Activated T-cell treated with anti-CD3 and anti-CD28 coated beads, Interleukin-2, amount 50 U/mL, for 24 hours (primary cell): ENCODE data around the gene SBK3.

Experiments used
- DNase-seq: peaks from one replicate; pipeline ENCODE4 v3.0.0-alpha.2; 2020
- H3K27ac Mint-ChIP-seq: 2 replicates; pipeline ENCODE4 v1.8.0; 2020; ENCODE audit warnings: mild to moderate bottlenecking, mixed read lengths
- H3K27me3 Mint-ChIP-seq: 2 replicates; pipeline ENCODE4 v1.8.0; 2020; ENCODE audit warnings: mixed read lengths
- H3K36me3 Mint-ChIP-seq: 2 replicates; pipeline ENCODE4 v1.8.0; 2020; ENCODE audit warnings: low read depth, mixed read lengths
- H3K4me1 Mint-ChIP-seq: 2 replicates; pipeline ENCODE4 v1.8.0; 2020; ENCODE audit warnings: low read depth, mixed read lengths
- H3K4me3 Mint-ChIP-seq: 2 replicates; pipeline ENCODE4 v1.8.0; 2020; ENCODE audit warnings: mild to moderate bottlenecking, moderate library complexity, mixed read lengths
- H3K9me3 Mint-ChIP-seq: 2 replicates; pipeline ENCODE4 v1.8.0; 2020; ENCODE audit warnings: mixed read lengths

Gene SBK3

DNA sequence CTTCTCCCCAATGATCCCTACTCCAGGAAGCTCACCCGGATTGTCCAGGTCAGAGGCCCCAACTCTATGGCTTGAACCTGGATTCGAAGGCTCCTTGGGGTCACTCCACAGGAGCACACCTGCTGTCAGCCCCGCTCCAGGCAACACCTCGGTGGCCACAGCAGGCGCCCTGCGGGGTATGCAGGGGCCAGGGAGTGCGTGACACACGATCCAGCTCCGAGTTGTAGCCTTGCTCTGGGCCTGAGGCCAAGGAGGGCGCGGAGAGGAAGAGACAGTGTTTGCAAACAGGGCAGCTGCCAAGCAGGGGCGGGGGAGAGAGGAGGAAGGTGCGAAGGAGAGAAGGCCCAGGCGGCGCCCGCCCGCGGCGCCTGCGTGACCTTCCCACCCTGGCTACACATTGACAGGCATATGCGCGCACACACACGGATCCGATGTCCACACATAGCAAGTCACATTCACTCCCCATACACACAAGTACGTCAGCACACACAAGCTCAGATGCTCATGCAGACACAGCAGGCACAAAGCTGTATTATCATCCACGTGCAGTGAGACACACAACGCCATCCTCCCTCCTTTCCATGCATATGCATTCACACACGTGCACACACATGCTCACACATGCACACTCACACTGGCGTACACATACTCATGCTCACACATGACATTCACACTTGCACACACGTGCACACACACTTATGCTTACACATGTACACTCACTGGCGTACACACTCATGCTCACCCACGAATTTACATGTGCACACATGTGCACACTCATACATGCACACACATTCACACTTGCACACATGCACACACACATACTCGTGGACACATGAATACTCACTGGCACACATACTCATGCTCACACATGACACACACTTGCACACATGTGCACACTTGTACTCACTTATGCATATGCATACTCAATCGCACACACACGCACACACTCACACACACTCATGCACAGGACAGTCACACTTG lies 18.8 kb downstream of the SBK3 start:
- no peak overlapping the region for H3K4me3 Mint-ChIP-seq
- H3K9me3 Mint-ChIP-seq: no peaks in the 10 kb centered on the region
- no peak overlapping the region for H3K27ac Mint-ChIP-seq
- peaks cover 3% of the 10 kb centered on the region for H3K27me3 Mint-ChIP-seq
- DNase-seq: peak; percentile 36
- no peaks in the 10 kb centered on the region for H3K4me1 Mint-ChIP-seq
- no peaks in the 10 kb centered on the region for H3K36me3 Mint-ChIP-seq

DNA sequence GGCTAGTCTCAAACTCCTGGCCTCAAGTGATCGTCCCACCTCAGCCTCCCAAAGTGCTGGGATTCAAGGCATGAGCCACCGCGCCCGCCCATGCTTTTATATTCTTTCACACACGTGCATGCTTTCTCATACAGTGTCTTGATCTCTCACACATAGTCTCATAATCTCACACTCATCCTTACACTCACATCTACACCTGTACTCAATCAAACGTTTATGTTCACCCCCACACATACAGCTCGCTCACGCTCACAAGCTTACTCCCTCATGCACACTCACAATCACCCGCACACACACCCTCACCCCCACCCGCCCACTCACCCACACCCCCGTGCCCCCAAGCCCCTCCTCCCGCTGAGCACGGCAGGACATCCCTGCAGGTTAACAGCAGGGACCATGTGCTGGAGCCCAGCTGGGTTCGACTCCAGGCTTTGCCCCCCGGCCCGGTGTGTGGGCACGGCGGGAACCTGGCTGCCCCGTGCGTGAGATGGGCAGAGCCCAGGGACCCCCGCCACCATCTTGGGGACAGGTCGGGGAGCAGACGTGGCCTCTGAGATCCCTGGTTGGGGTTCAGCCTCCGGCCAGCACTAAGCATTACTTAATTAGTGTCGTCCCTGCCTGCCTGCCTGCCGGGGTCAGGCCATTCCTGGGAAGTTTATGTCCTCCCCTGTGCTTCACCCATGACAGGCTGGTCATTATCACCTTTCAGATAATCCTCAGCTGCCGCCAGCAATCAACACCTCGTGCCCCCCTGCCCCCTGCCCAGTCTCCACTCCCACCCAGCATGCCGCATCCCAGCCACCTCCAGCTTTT lies 19.8 kb downstream of the SBK3 start:
- no peak for DNase-seq
- Mint-ChIP-seq H3K27ac (no peak overlapping the region), H3K4me3 (no peak overlapping the region), H3K27me3 (peaks cover 3% of the 10 kb centered on the region), H3K4me1 (no peaks in the 10 kb centered on the region), H3K9me3 (no peaks in the 10 kb centered on the region), H3K36me3 (no peaks in the 10 kb centered on the region)

DNA sequence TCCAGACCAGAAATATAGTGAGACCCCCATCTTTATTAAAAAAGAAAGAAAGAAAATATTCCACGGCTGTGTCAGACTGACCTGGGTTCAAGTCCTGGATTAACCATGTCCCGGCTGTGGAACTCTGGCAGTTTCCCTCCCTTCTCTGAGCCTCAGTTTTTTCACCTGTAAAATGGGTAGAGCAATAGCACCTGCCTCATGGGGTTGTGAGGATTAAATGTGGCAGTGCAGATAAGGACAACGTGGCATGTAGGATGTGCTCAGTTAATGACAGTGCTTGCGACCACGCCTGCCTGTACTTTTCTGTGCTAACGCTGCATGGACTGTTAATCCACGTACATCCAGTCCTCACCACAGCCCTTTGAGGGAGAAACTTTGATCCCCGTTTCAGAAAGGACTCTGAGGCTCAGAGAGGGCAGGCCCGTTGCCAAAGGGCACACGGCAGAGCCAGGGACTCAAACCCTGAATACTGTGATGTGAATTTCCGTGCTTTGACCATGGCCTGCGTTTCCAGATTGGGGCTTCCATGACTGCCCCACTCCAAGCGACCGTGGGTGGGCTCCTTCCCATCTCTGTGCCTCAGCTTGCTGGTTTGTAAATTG lies 24.6 kb downstream of the SBK3 start:
- no peak overlapping the region for H3K4me3 Mint-ChIP-seq
- peaks cover 3% of the 10 kb centered on the region for H3K27me3 Mint-ChIP-seq
- H3K9me3 Mint-ChIP-seq: no peaks in the 10 kb centered on the region
- no peak for DNase-seq
- no peaks in the 10 kb centered on the region for H3K36me3 Mint-ChIP-seq
- H3K4me1 Mint-ChIP-seq: peaks cover 6% of the 10 kb centered on the region
- H3K27ac Mint-ChIP-seq: no peak overlapping the region

DNA sequence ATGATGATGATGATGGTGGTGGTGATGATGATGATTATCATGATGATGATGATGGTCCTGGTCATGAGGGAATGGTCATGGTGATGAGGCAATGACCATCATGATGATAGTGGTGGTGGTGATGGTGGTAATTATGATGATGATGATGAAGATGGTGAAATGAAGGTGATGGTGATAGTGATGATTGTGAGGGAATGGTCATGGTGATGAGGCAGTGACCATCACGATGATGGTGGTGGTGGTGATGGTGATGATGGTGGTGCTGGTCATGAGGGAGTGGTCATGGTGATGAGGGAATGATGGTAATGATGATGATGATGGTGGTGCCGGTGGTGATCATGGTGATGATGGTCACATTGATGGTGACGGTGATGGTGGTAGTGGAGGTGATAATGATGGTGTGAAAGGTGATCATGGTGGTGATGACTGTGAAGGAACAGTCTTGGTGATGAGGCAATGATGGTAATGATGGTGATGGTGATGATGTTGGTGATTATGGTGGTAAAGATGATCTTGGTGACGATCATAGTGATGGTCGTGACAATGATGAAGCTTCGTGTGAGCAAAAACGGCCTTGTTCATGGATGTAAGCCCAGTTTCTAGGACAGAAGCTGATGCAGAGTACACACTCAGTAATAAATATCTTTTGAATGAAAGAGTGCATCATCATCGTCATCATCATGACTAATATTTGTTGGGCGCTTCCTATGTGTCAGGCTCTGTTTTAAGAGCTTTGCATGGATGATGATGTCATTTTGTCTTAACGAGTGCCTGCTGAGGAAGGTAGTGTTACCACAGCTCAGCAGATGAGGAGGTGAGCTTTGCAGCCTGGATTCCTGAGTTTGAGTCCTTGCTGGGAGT lies 25.7 kb downstream of the SBK3 start:
- no peaks in the 10 kb centered on the region for H3K36me3 Mint-ChIP-seq
- no peak overlapping the region for H3K4me3 Mint-ChIP-seq
- H3K27me3 Mint-ChIP-seq: no peaks in the 10 kb centered on the region
- no peaks in the 10 kb centered on the region for H3K9me3 Mint-ChIP-seq
- H3K27ac Mint-ChIP-seq: no peak overlapping the region
- H3K4me1 Mint-ChIP-seq: peaks cover 6% of the 10 kb centered on the region
- no peak for DNase-seq

DNA sequence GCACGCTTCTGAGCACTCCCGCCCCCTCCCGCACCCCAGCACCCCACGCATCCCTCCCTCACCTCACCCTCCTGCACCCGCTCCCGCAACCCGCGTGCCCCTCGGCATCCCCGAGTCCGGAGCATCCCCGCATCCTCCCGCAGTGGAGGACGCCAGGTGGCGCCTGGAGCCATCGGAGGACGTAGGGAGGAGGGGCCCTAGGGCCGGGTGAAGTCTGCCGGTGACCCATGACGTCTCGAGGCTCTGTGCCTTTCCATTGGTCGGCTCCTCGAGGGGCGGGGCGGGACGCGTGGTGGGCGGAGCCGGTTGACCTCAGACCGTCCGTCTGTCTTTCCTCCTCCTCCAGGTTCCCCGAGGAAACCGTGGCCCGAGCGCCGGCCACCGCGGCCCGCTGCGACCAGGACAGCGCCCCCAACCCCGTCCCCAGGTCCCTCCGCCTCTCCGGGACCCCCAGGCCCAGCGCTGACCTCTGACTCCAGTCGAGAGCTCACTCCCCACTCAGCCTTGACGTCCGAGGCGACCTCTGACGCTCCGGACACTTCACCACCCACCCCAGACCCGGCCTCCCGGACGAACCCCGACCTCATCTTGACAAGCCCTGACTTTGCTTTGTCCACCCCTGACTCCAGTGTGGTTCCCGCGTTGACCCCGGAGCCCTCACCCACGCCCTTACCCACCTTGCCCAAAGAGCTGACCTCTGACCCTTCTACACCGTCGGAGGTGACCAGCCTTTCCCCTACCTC lies 28.3 kb downstream of the SBK3 start:
- Mint-ChIP-seq H3K4me1 (peaks cover 6% of the 10 kb centered on the region), H3K36me3 (no peaks in the 10 kb centered on the region), H3K27ac (no peak overlapping the region), H3K27me3 (peaks cover 11% of the 10 kb centered on the region), H3K9me3 (no peaks in the 10 kb centered on the region), H3K4me3 (peak overlapping the region; percentile 49)
- DNase-seq: peak; percentile 96

DNA sequence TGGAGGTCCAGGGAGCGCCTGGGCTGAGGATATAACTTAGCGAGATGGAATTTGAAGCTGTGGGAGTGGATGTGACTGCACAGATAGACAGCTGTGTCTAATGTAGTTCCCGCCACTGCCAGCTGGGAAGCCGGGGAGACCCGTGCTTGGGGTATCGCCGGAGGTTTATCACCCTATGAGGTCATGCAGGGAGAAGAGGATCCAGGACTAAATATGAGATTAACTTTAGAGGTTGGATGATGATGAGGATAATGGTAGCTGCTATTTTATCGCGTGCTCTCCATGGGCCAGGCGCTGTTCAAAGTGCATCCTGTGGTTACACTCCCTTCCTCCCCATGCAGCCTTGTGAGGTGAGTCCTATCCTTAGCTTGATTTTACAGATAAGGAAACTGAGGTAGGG lies 37.2 kb downstream of the SBK3 start:
- Mint-ChIP-seq H3K4me1 (peaks cover 11% of the 10 kb centered on the region), H3K36me3 (no peaks in the 10 kb centered on the region), H3K27ac (no peak overlapping the region), H3K9me3 (peaks cover 2% of the 10 kb centered on the region), H3K4me3 (no peak overlapping the region), H3K27me3 (peaks cover 16% of the 10 kb centered on the region)
- DNase-seq: no peak

DNA sequence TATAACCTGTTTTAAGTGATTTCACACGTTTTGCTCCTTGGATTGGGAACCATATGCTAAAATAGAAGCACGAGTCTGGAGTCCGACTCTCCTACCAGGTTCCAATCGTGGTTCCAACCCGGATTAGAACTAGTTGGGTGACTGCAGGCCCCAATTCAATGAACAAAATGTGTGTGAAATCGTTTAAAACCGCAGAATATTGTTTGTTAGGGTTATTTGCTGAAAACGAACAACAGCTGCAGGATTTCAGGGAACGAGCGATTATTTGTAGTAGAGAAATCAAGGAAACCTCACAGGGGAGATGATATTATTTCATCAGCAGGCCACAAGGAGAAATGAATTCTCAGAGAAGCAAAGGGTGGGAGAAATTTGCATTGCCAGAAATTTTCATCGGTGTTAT lies 40.4 kb downstream of the SBK3 start:
- no peaks in the 10 kb centered on the region for H3K27me3 Mint-ChIP-seq
- H3K9me3 Mint-ChIP-seq: peaks cover 3% of the 10 kb centered on the region
- no peak overlapping the region for H3K27ac Mint-ChIP-seq
- H3K4me1 Mint-ChIP-seq: peaks cover 18% of the 10 kb centered on the region
- H3K4me3 Mint-ChIP-seq: no peak overlapping the region
- no peak for DNase-seq
- no peaks in the 10 kb centered on the region for H3K36me3 Mint-ChIP-seq

DNA sequence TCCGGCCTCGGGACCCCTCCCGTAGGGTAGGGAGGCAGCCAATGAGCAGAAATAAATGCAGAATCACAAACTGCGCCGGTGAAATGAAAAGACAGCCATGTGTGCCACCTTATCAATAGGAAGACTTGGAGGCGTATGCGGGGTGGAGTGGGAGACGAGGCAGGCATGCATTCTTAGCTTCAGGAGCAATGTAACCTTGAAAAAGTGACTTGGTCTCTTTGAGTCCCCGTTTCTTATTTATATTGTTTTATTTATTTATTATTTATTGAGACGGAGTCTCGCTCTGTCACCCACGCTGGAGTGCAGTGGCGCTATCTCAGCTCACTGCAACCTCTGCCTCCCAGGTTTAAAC lies 41.1 kb downstream of the SBK3 start:
- Mint-ChIP-seq H3K36me3 (no peaks in the 10 kb centered on the region), H3K27me3 (no peaks in the 10 kb centered on the region), H3K4me3 (peak overlapping the region; percentile 71), H3K27ac (no peak overlapping the region), H3K9me3 (peaks cover 3% of the 10 kb centered on the region), H3K4me1 (peaks cover 18% of the 10 kb centered on the region)
- no peak for DNase-seq

DNA sequence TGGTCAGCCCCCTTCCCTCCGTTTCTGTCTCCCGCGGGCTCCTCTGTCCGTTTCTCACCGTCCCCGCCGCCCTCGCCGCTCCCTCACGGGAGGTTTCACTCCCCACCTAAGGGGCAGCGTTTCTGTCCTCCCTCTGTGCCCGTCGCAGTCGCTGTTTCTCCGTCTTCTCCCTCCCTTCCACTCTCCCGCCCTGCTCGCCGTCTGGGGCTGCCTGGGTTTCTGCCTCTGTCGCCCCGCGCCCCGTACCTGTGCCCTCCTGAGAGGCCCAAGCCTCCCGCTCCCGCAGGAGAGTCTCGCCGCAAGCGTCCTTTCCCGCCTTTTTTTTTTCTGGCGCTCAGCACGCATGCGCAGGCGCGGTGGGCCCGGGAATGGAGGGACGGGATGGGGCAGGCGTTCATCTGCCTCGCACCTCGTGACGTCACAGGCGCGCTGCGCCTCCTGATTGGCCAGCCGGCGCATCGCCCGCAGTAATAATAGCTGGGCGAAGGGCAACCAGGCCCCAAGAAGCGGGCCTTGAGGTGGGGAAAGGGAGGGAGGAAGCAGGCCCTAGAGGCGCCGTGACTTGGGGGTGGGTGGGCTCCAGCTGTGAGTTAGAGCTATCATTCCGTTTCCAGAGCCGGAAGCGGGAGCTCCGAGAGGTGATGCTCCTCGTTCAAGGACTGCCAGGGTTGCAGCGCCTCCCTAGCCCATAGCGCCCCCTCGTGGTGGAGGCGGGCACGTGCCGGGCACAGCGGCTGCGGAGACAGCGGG lies 41.7 kb downstream of the SBK3 start:
- peaks cover 18% of the 10 kb centered on the region for H3K4me1 Mint-ChIP-seq

DNA sequence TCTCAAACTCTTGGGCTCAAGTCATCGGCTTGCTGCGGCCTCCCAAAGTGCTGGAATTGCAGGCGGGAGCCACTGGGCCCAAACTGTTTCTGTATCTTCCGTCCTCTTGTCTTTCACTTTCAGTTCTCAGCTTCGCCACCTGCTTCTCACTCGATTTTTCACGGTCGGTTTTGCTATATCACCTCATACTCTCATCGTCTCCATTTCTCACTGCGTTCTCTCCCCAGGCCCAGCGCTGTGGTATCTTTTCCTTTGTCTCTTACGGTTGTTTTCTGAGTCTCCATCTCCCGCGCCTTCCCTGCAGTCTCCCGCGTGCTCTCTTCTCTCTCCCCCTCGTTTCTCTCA lies 42.2 kb downstream of the SBK3 start:
- Mint-ChIP-seq H3K36me3 (no peaks in the 10 kb centered on the region), H3K9me3 (peaks cover 3% of the 10 kb centered on the region), H3K27me3 (no peaks in the 10 kb centered on the region), H3K4me1 (peaks cover 18% of the 10 kb centered on the region), H3K27ac (peak overlapping the region; percentile 89), H3K4me3 (peak overlapping the region; percentile 71)
- DNase-seq: no peak

More for the DNA sequence above, 41.7 kb downstream of the SBK3 start:
- no peaks in the 10 kb centered on the region for H3K27me3 Mint-ChIP-seq
- peak overlapping the region; percentile 71 for H3K4me3 Mint-ChIP-seq
- peak; percentile 98 for DNase-seq
- peaks cover 3% of the 10 kb centered on the region for H3K9me3 Mint-ChIP-seq
- H3K36me3 Mint-ChIP-seq: no peaks in the 10 kb centered on the region
- H3K27ac Mint-ChIP-seq: peak overlapping the region; percentile 89

DNA sequence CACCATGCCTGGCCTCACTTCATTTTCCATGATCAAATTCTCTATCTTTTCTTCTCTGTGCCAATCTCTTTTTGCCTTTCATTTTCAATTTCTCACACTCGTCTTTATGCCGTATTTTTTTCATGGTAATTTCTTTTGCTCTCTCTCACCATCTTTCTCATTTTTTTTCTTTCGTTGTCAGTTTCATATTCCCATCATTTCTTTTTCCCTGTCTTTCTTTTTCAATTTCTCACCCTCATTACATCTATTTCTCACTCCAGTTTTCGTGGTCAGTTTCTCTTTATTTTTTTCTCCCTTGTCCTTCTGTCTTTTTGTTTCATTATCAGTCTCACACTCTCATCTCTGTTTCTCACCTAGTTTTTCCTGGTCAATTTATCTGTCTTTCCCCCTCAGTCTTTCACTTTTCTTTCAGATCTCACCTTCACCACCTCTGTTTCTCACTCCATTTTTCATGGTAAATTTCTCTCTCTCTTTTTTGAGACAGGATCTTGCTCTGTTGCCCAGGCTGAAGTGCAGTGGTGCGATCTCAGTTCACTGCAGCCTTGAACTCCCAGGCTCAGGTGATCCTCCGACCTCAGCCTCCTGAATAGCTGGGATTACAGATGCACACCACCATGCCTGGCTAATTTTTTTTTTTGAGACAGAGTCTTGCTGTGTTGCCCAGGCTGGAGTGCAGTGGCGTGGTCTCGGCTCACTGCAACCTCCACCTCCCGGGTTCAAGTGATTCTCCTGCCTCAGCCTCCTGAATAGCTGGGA lies 43.0 kb downstream of the SBK3 start:
- no peak overlapping the region for H3K4me3 Mint-ChIP-seq
- no peaks in the 10 kb centered on the region for H3K36me3 Mint-ChIP-seq
- H3K4me1 Mint-ChIP-seq: peaks cover 18% of the 10 kb centered on the region
- no peaks in the 10 kb centered on the region for H3K27me3 Mint-ChIP-seq
- DNase-seq: no peak
- no peak overlapping the region for H3K27ac Mint-ChIP-seq
- H3K9me3 Mint-ChIP-seq: peaks cover 3% of the 10 kb centered on the region

DNA sequence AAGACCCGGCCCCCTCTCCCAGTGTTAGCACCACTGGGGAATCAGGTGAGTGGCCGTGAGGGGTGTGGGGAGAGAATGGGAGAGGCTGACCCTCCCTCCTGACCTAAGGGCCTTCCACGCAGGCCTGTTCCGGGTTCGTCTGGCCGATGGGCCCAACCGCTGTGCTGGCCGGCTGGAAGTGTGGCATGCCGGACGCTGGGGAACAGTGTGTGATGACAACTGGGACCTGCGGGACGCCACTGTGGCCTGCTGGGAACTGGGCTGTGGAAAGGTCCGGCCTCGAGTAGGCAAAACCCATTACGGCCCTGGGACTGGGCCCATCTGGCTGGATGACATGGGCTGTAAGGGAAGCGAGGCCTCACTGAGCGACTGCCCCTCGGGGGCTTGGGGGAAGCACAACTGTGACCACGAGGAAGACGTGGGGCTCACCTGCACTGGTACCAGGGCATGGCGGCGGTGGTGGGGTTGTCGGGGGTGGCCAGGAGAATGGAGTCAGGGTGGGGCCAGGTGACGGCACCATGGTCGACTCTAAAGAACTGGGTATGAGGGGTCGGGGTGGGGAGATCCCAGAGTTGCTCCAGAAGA lies 44.9 kb downstream of the SBK3 start:
- Mint-ChIP-seq H3K27me3 (no peaks in the 10 kb centered on the region), H3K36me3 (no peaks in the 10 kb centered on the region), H3K4me3 (no peak overlapping the region), H3K9me3 (peaks cover 3% of the 10 kb centered on the region), H3K4me1 (peaks cover 18% of the 10 kb centered on the region), H3K27ac (no peak overlapping the region)
- no peak for DNase-seq
